Measurements from ENCODE around the gene RANBP17.

DNA sequence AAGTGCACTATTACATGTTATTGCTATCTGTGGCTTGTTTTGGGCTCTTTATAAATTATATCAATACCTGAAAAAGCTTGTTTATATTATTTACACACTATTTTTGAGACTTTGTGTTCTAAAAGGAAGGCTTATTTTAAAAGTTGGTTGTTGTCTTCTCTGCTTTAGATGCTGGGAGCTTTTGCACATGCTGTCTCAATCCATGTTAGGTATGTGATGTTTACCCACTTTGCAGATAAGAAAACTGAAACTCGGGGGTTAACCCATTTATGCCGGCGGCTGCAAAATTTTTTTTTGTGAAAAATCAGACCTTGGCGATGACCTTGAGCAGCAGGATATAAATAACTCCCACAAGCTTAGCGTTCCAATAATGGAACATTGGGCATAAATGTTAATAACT is 212.9 kb downstream of the RANBP17 start:
- TF ChIP-seq CTCF (IDR thresholded peaks at IDR 0.05) (no peak), EZH2 (IDR thresholded peaks at IDR 0.05) (no peak), EZH2phosphoT487 (IDR thresholded peaks at IDR 0.05) (no peak)
